DOHH2 (cell line): Measurements from ENCODE around the gene FOXO6.

Source experiments
- CTCF ChIP-seq: fragments of 200-600 bp; sonication (generic); IDR thresholded peaks from one replicate; pipeline ENCODE4 v1.5.1; 2014; ENCODE audit warnings: antibody characterized with exemption, mild to moderate bottlenecking, low read depth, low read length; ENCODE audit not compliant: poor library complexity, severe bottlenecking
- EZH2phosphoT487 ChIP-seq: fragments of 200-600 bp; sonication (generic); IDR thresholded peaks from 2 replicates; pipeline ENCODE4 v1.6.1; 2017; ENCODE audit warnings: borderline replicate concordance, mild to moderate bottlenecking, antibody characterized with exemption, low read length, moderate library complexity, mixed read lengths

GRCh38 chr1:41351262-41352151, 9.7 kb upstream of the FOXO6 start:
- TF ChIP-seq EZH2phosphoT487 (no peak), CTCF (no peak)
